HEK293 (cell line): ENCODE data around the gene COPG1.

ENCODE experiments used
- GLI4 ChIP-seq: fragments of 450-650 bp; formaldehyde crosslinking; IDR thresholded peaks from 2 replicates; pipeline ENCODE4 v1.5.1; 2016; ENCODE audit warnings: missing biosample characterization, missing genetic modification characterization
- PATZ1 ChIP-seq: fragments of 450-650 bp; formaldehyde crosslinking; IDR thresholded peaks from 2 replicates; pipeline ENCODE4 v1.5.1; 2016; ENCODE audit warnings: missing biosample characterization, missing genetic modification characterization
- PRDM1 ChIP-seq: fragments of 450-650 bp; formaldehyde crosslinking; IDR thresholded peaks from 2 replicates; pipeline ENCODE4; 2016; ENCODE audit warnings: missing biosample characterization, missing genetic modification characterization
- ZBTB44 ChIP-seq: fragments of 450-650 bp; IDR thresholded peaks from 2 replicates; pipeline ENCODE4 v1.5.1; 2018; ENCODE audit warnings: missing biosample characterization, mild to moderate bottlenecking, missing genetic modification characterization
- ZBTB48 ChIP-seq: fragments of 450-650 bp; formaldehyde crosslinking; IDR thresholded peaks from 2 replicates; pipeline ENCODE4 v1.5.1; 2016; ENCODE audit warnings: missing biosample characterization, missing genetic modification characterization
- ZEB2 ChIP-seq: fragments of 450-650 bp; formaldehyde crosslinking; IDR thresholded peaks from 2 replicates; pipeline ENCODE4 v1.5.1; 2016; ENCODE audit warnings: missing biosample characterization, missing genetic modification characterization
- ZFP41 ChIP-seq: fragments of 450-650 bp; formaldehyde crosslinking; IDR thresholded peaks from 2 replicates; pipeline ENCODE4 v1.5.1; 2016; ENCODE audit warnings: missing biosample characterization, missing genetic modification characterization, borderline replicate concordance
- ZNF121 ChIP-seq: fragments of 450-650 bp; formaldehyde crosslinking; IDR thresholded peaks from 2 replicates; pipeline ENCODE4 v1.5.1; 2016; ENCODE audit warnings: missing biosample characterization, missing genetic modification characterization
- ZNF184 ChIP-seq: fragments of 450-650 bp; IDR thresholded peaks from 2 replicates; pipeline ENCODE4 v1.5.1; 2018; ENCODE audit warnings: missing biosample characterization, mild to moderate bottlenecking, missing genetic modification characterization
- ZNF239 ChIP-seq: fragments of 450-650 bp; formaldehyde crosslinking; IDR thresholded peaks from 2 replicates; pipeline ENCODE4 v1.5.1; 2016; ENCODE audit warnings: missing biosample characterization, missing genetic modification characterization
- ZNF335 ChIP-seq: fragments of 450-650 bp; formaldehyde crosslinking; conservative IDR thresholded peaks from 2 replicates; pipeline ENCODE4 v1.5.1; 2016; ENCODE audit warnings: missing biosample characterization, missing genetic modification characterization
- ZNF350 ChIP-seq: fragments of 450-650 bp; formaldehyde crosslinking; IDR thresholded peaks from 2 replicates; pipeline ENCODE4 v1.5.0; 2017; ENCODE audit warnings: missing biosample characterization, mild to moderate bottlenecking, missing genetic modification characterization
- ZNF366 ChIP-seq: fragments of 450-650 bp; formaldehyde crosslinking; conservative IDR thresholded peaks from 2 replicates; pipeline ENCODE4 v1.5.1; 2016; ENCODE audit warnings: missing biosample characterization, missing genetic modification characterization
- ZNF416 ChIP-seq: fragments of 450-650 bp; formaldehyde crosslinking; IDR thresholded peaks from 2 replicates; pipeline ENCODE4 v1.5.1; 2016; ENCODE audit warnings: missing biosample characterization, missing genetic modification characterization
- ZNF48 ChIP-seq: fragments of 450-650 bp; formaldehyde crosslinking; IDR thresholded peaks from 2 replicates; pipeline ENCODE4 v1.5.1; 2016; ENCODE audit warnings: missing biosample characterization, missing genetic modification characterization
- ZNF501 ChIP-seq: fragments of 450-650 bp; formaldehyde crosslinking; IDR thresholded peaks from 2 replicates; pipeline ENCODE4 v1.5.1; 2016; ENCODE audit warnings: missing biosample characterization, missing genetic modification characterization
- ZNF600 ChIP-seq: fragments of 450-650 bp; formaldehyde crosslinking; IDR thresholded peaks from 2 replicates; pipeline ENCODE4 v1.5.1; 2016; ENCODE audit warnings: missing biosample characterization, missing genetic modification characterization
- ZNF639 ChIP-seq: fragments of 450-650 bp; formaldehyde crosslinking; IDR thresholded peaks from 2 replicates; pipeline ENCODE4 v1.5.1; 2016; ENCODE audit warnings: missing biosample characterization, missing genetic modification characterization
- ZNF654 ChIP-seq: fragments of 450-650 bp; formaldehyde crosslinking; IDR thresholded peaks from 2 replicates; pipeline ENCODE4 v1.5.1; 2016; ENCODE audit warnings: low read depth, missing biosample characterization, missing genetic modification characterization
- ZNF830 ChIP-seq: fragments of 450-650 bp; IDR thresholded peaks from 2 replicates; pipeline ENCODE4 v1.5.0; 2018; ENCODE audit warnings: missing biosample characterization, missing genetic modification characterization, low read depth, mild to moderate bottlenecking, moderate library complexity
- ZSCAN18 ChIP-seq: fragments of 450-650 bp; formaldehyde crosslinking; IDR thresholded peaks from 2 replicates; pipeline ENCODE4 v1.5.1; 2016; ENCODE audit warnings: missing biosample characterization, missing genetic modification characterization
- TF ChIP-seq, protein P1 (sequence below): fragments of 450-650 bp; formaldehyde crosslinking; IDR thresholded peaks from 2 replicates; pipeline ENCODE4 v1.5.1; 2017; ENCODE audit warnings: missing biosample characterization, missing genetic modification characterization
- TF ChIP-seq, protein P2 (sequence below): fragments of 450-650 bp; formaldehyde crosslinking; IDR thresholded peaks from 2 replicates; pipeline ENCODE4 v1.5.1; 2017; ENCODE audit warnings: missing biosample characterization, missing genetic modification characterization
- TF ChIP-seq, protein P3 (sequence below): fragments of 450-650 bp; formaldehyde crosslinking; IDR thresholded peaks from 2 replicates; pipeline ENCODE4 v1.5.1; 2016; ENCODE audit warnings: missing biosample characterization, missing genetic modification characterization

The COPG1 gene

GRCh38 chr3:129314386-129315222 lies 65.2 kb downstream of the COPG1 start (continued):
- TF ChIP-seq, protein P1, sequence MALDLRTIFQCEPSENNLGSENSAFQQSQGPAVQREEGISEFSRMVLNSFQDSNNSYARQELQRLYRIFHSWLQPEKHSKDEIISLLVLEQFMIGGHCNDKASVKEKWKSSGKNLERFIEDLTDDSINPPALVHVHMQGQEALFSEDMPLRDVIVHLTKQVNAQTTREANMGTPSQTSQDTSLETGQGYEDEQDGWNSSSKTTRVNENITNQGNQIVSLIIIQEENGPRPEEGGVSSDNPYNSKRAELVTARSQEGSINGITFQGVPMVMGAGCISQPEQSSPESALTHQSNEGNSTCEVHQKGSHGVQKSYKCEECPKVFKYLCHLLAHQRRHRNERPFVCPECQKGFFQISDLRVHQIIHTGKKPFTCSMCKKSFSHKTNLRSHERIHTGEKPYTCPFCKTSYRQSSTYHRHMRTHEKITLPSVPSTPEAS (tag by site-specific recombination), result no peak
- no peak for TF ChIP-seq ZFP41 (tag by site-specific recombination)
- no peak for TF ChIP-seq ZBTB44 (tag by site-specific recombination)
- TF ChIP-seq ZNF830 (tag by site-specific recombination), result no peak
- TF ChIP-seq GLI4, result no peak
- no peak for TF ChIP-seq ZNF48 (tag by site-specific recombination)
- TF ChIP-seq ZNF416 (tag by site-specific recombination), result no peak
- no peak for TF ChIP-seq ZNF350 (tag by site-specific recombination)
- TF ChIP-seq ZNF239 (tag by site-specific recombination), result no peak
- TF ChIP-seq, protein P2, sequence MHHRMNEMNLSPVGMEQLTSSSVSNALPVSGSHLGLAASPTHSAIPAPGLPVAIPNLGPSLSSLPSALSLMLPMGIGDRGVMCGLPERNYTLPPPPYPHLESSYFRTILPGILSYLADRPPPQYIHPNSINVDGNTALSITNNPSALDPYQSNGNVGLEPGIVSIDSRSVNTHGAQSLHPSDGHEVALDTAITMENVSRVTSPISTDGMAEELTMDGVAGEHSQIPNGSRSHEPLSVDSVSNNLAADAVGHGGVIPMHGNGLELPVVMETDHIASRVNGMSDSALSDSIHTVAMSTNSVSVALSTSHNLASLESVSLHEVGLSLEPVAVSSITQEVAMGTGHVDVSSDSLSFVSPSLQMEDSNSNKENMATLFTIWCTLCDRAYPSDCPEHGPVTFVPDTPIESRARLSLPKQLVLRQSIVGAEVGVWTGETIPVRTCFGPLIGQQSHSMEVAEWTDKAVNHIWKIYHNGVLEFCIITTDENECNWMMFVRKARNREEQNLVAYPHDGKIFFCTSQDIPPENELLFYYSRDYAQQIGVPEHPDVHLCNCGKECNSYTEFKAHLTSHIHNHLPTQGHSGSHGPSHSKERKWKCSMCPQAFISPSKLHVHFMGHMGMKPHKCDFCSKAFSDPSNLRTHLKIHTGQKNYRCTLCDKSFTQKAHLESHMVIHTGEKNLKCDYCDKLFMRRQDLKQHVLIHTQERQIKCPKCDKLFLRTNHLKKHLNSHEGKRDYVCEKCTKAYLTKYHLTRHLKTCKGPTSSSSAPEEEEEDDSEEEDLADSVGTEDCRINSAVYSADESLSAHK (tag by site-specific recombination), result no peak
- TF ChIP-seq, protein P3, sequence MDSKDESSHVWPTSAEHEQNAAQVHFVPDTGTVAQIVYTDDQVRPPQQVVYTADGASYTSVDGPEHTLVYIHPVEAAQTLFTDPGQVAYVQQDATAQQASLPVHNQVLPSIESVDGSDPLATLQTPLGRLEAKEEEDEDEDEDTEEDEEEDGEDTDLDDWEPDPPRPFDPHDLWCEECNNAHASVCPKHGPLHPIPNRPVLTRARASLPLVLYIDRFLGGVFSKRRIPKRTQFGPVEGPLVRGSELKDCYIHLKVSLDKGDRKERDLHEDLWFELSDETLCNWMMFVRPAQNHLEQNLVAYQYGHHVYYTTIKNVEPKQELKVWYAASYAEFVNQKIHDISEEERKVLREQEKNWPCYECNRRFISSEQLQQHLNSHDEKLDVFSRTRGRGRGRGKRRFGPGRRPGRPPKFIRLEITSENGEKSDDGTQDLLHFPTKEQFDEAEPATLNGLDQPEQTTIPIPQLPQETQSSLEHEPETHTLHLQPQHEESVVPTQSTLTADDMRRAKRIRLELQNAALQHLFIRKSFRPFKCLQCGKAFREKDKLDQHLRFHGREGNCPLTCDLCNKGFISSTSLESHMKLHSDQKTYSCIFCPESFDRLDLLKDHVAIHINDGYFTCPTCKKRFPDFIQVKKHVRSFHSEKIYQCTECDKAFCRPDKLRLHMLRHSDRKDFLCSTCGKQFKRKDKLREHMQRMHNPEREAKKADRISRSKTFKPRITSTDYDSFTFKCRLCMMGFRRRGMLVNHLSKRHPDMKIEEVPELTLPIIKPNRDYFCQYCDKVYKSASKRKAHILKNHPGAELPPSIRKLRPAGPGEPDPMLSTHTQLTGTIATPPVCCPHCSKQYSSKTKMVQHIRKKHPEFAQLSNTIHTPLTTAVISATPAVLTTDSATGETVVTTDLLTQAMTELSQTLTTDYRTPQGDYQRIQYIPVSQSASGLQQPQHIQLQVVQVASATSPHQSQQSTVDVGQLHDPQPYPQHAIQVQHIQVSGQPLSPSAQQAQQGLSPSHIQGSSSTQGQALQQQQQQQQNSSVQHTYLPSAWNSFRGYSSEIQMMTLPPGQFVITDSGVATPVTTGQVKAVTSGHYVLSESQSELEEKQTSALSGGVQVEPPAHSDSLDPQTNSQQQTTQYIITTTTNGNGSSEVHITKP (tag by site-specific recombination), result no peak
- TF ChIP-seq ZNF654 (tag by site-specific recombination), result no peak
- TF ChIP-seq ZNF121, result no peak
- TF ChIP-seq ZEB2 (tag by site-specific recombination), result peak; percentile 32; the same call in 1 of the 2 replicates
- no peak for TF ChIP-seq PRDM1 (tag by site-specific recombination)
- TF ChIP-seq ZNF366 (tag by site-specific recombination), result no peak
- TF ChIP-seq ZBTB48 (tag by site-specific recombination), result peak; percentile 65
- no peak for TF ChIP-seq ZNF501 (tag by site-specific recombination)
- TF ChIP-seq ZNF639 (tag by site-specific recombination), result 0 out of 2 replicates have a peak, but pooled peaks have one; percentile 31
- TF ChIP-seq ZNF600 (tag by site-specific recombination), result no peak
- TF ChIP-seq PATZ1 (tag by site-specific recombination), result peak; percentile 71
- peak; percentile 84 for TF ChIP-seq ZNF335 (tag by site-specific recombination)
- TF ChIP-seq ZNF184 (tag by site-specific recombination), result no peak
- TF ChIP-seq ZSCAN18, result no peak
